Right lobe of liver (tissue), 4 donors: Measurements from ENCODE around the gene CPLX1.

Experiments
- CTCF ChIP-seq, 4 donors: fragments of 200-600 bp in 3 of 4; fragments of 450-650 bp in 1 of 4; IDR thresholded peaks; one replicate each; pipeline versions ENCODE4 v1.5.1 to v1.8.0; 2016 to 2022; ENCODE audit warnings: antibody characterized with exemption in 4 of 4, mild to moderate bottlenecking in 2 of 4
- POLR2A ChIP-seq: fragments of 450-650 bp; IDR thresholded peaks from one replicate; pipeline ENCODE4 v1.6.1; 2017; ENCODE audit warnings: antibody characterized with exemption, mild to moderate bottlenecking
- donor health status: DM: no; HTN: no; CAD: no.
- donor health status: DM: no; HTN: no; CAD: no.
- donor health status: DM: no; HTN: yes; CAD: no.

GRCh38 chr4:769511-769910 is 56.4 kb downstream of the CPLX1 start:
- TF ChIP-seq CTCF (IDR thresholded peaks at IDR 0.05) (no peak), POLR2A (no peak)
